Smooth muscle cell of the pulmonary artery (primary cell): ENCODE data around the gene LGALSL. TPM values are rescaled to one million over a fixed set of nuclear protein-coding genes. Genes with fewer than 3 reads are reported as not detected.

Experiments used
- total RNA-seq: library from RNA; depleted of rRNA; stranded (reverse); fragments of >200 nt; gene quantifications from 2 replicates; pipeline ENCODE4 v1.2.3, GENCODE V29; 2014

LGALSL gene
- 4.5 and 7.4 TPM in 2 replicates for total RNA-seq

DNA sequence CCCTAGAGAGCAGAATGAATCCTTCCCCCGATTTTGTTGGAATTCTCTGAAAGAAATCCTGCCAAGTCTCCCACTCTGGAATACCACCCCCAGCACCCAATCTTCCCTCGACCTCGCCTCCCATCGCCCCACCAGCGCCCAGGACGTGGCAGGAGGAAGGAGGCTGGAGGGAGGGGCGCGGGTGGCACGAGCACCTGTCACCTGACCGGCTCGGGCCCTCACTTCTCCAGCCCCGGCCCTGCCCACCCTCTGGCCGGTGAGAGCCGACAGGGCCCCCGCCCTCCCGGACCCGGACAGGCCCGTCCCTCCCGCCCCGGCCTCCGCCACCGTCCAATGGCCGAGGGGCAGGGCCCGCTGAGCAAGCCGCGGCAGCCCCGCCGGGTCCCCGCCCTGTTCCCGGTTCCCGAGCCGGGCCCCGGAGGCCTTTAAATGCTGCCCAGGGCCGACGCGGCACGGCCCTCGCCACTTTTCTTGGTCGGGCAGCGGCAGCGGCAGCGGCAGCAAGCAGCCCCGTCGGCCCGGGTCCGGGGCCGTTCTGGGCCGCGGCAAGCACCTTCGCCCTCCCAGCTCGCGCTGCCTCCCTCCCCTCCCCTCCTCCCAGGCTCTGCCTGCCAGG is at the start of gene LGALSL:
Gene LGALSL (plus strand): TSS at position 393 of the 616 bp plus-strand sequence. CDS start 384 bp downstream, outside the sequence.

Other genes with a start within 250 kb of the LGALSL start
- gene AFTPH, start 70.2 kb downstream of the LGALSL start, total RNA-seq: 27.7 and 29.6 TPM in 2 replicates
- gene SERTAD2, start 199.8 kb downstream of the LGALSL start, total RNA-seq: 16.1 and 20.6 TPM in 2 replicates